H1 (cell line): ENCODE data around the gene FMO4. TPM values are rescaled to one million over a fixed set of nuclear protein-coding genes. Genes with fewer than 3 reads are reported as not detected.

Experiments used
- CTCF ChIA-PET: fragments of 300-600 bp; sonication (Branson Sonifier 250); formaldehyde crosslinking; loops from one replicate; lab custom pipeline; 2021; ENCODE audit not compliant: partially characterized antibody; lab: Charles Lee
- POLR2A ChIA-PET: fragments of 300-600 bp; sonication (Branson Sonifier 250); formaldehyde crosslinking; loops from one replicate; lab custom pipeline; 2021; ENCODE audit warnings: inconsistent platforms; ENCODE audit not compliant: partially characterized antibody; lab: Charles Lee
- DNase-seq, 2 experiments: peaks; one replicate each; pipeline versions ENCODE4 v3.0.0 to v3.0.0-alpha.2; 2010 to 2022; ENCODE audit warnings: low spot score in 2 of 2, low read depth in 1 of 2, mixed read lengths in 1 of 2
- FAIRE-seq: peaks from 2 replicates; lab custom pipeline; 2011; peaks lifted over from hg19 to GRCh38; lab: Jason Lieb, UNC
- H2AFZ ChIP-seq: 2 replicates; pipeline ENCODE4 v1.8.1; 2012; ENCODE audit warnings: low read length, inconsistent platforms
- H2AK5ac ChIP-seq: 2 replicates; pipeline ENCODE4 v1.6.1; 2013; ENCODE audit warnings: low read depth, low read length
- H2BK120ac ChIP-seq: replicated peaks from 2 replicates; pipeline ENCODE3; 2013; ENCODE audit warnings: low read depth, low read length, inconsistent platforms
- H2BK12ac ChIP-seq: 2 replicates; pipeline ENCODE4 v1.6.1; 2013; ENCODE audit warnings: low read depth, low read length
- H2BK15ac ChIP-seq: 2 replicates; pipeline ENCODE4 v1.6.1; 2013; ENCODE audit warnings: low read length
- H2BK20ac ChIP-seq: 2 replicates; pipeline ENCODE4 v1.6.1; 2013; ENCODE audit warnings: low read length
- H2BK5ac ChIP-seq: 2 replicates; pipeline ENCODE4 v1.6.1; 2013; ENCODE audit warnings: low read depth, low read length
- H3K14ac ChIP-seq: 2 replicates; pipeline ENCODE4 v1.6.1; 2013; ENCODE audit warnings: inconsistent platforms; ENCODE audit not compliant: insufficient read length
- H3K18ac ChIP-seq: 2 replicates; pipeline ENCODE4 v1.6.1; 2013; ENCODE audit warnings: low read length; ENCODE audit errors: extremely low read depth
- H3K23ac ChIP-seq: 2 replicates; pipeline ENCODE4 v1.6.1; 2013; ENCODE audit warnings: inconsistent platforms; ENCODE audit not compliant: insufficient read length
- H3K23me2 ChIP-seq: 2 replicates; pipeline ENCODE4 v1.6.1; 2013; ENCODE audit warnings: low read depth, low read length
- H3K27ac ChIP-seq: 2 replicates; pipeline ENCODE4 v1.6.1; 2011; ENCODE audit warnings: low read depth, low read length, inconsistent platforms
- H3K27me3 ChIP-seq, 4 experiments: replicated peaks in 1 of 4; 1 replicate in 1 of 4; 2 replicates in 3 of 4; pipeline versions ENCODE4 v1.6.1 to v1.8.1; 2011 to 2013; ENCODE audit warnings: low read length in 3 of 4, mild to moderate bottlenecking in 3 of 4, inconsistent platforms in 2 of 4, mixed read lengths in 2 of 4, moderate library complexity in 1 of 4; ENCODE audit not compliant: control insufficient read depth in 3 of 4, insufficient read depth in 3 of 4; ENCODE audit errors: extremely low read depth in 1 of 4
- H3K36me3 ChIP-seq, 4 experiments: 2 replicates each; pipeline versions ENCODE4 v1.6.1 to v1.8.1; 2011 to 2013; ENCODE audit warnings: mild to moderate bottlenecking in 4 of 4, low read length in 3 of 4, moderate library complexity in 2 of 4, control low read depth in 1 of 4, inconsistent platforms in 1 of 4; ENCODE audit not compliant: insufficient read depth in 4 of 4, control insufficient read depth in 2 of 4
- H3K4ac ChIP-seq: replicated peaks from 2 replicates; pipeline ENCODE3; 2013; ENCODE audit warnings: low read length, low read depth, mixed read lengths, inconsistent platforms; ENCODE audit not compliant: insufficient read length
- H3K4me1 ChIP-seq, 4 experiments: replicated peaks in 1 of 4; 1 replicate in 1 of 4; 2 replicates in 3 of 4; pipeline versions ENCODE4 v1.6.1 to v1.8.1; 2011 to 2013; ENCODE audit warnings: low read length in 3 of 4, inconsistent platforms in 2 of 4, mixed read lengths in 1 of 4; ENCODE audit not compliant: insufficient read depth in 4 of 4, control insufficient read depth in 3 of 4
- H3K4me2 ChIP-seq, 2 experiments: 2 replicates each; pipeline versions ENCODE4 v1.6.1 to v1.8.1; 2011 to 2013; ENCODE audit warnings: low read depth in 2 of 2, low read length in 2 of 2, control low read depth in 1 of 2, inconsistent platforms in 1 of 2, mild to moderate bottlenecking in 1 of 2; ENCODE audit not compliant: insufficient read depth in 1 of 2
- H3K4me3 ChIP-seq, 4 experiments: fragments of 200-600, 300-600 bp in 1 of 4; sonication (generic), shearing (Covaris generic), sonication (Bioruptor Twin) in 1 of 4; 2 replicates each; pipeline versions ENCODE4 v1.5.1 to v1.8.1; 2011 to 2016; ENCODE audit warnings: low read length in 4 of 4, low read depth in 3 of 4, control low read depth in 2 of 4, inconsistent platforms in 2 of 4, mild to moderate bottlenecking in 2 of 4, mixed read lengths in 1 of 4, moderate library complexity in 1 of 4; ENCODE audit not compliant: insufficient read depth in 2 of 4; ENCODE audit errors: extremely low read depth in 1 of 4
- H3K56ac ChIP-seq: replicated peaks from 2 replicates; pipeline ENCODE3; 2013; ENCODE audit warnings: low read depth, mild to moderate bottlenecking, mixed read lengths, low read length, inconsistent platforms; ENCODE audit not compliant: insufficient read length
- H3K79me1 ChIP-seq: 2 replicates; pipeline ENCODE4 v1.6.1; 2013; ENCODE audit warnings: low read depth, low read length, control low read depth
- H3K79me2 ChIP-seq, 2 experiments: 2 replicates each; pipeline versions ENCODE4 v1.6.1 to v1.8.1; 2012 to 2013; ENCODE audit warnings: low read length in 2 of 2, mild to moderate bottlenecking in 2 of 2, inconsistent platforms in 1 of 2; ENCODE audit not compliant: insufficient read depth in 2 of 2, control insufficient read depth in 1 of 2
- H3K9ac ChIP-seq, 4 experiments: replicated peaks in 1 of 4; 1 replicate in 1 of 4; 2 replicates in 3 of 4; pipeline versions ENCODE4 v1.6.1 to v1.8.1; 2011 to 2013; ENCODE audit warnings: low read depth in 3 of 4, low read length in 3 of 4, control low read depth in 2 of 4, mild to moderate bottlenecking in 2 of 4, moderate library complexity in 2 of 4, inconsistent platforms in 1 of 4; ENCODE audit errors: extremely low read depth in 1 of 4
- H3K9me3 ChIP-seq, 2 experiments: 2 replicates each; pipeline versions ENCODE4 v1.6.1 to v1.8.1; 2012 to 2013; ENCODE audit warnings: mild to moderate bottlenecking in 2 of 2, moderate library complexity in 2 of 2, control low read depth in 1 of 2, inconsistent platforms in 1 of 2, low read depth in 1 of 2, low read length in 1 of 2, mixed read lengths in 1 of 2; ENCODE audit not compliant: insufficient read depth in 2 of 2
- H4K20me1 ChIP-seq, 2 experiments: replicated peaks in 1 of 2; 2 replicates each; pipeline versions ENCODE3 to v1.8.1; 2011 to 2013; ENCODE audit warnings: inconsistent platforms in 2 of 2, low read length in 2 of 2, mild to moderate bottlenecking in 1 of 2; ENCODE audit not compliant: insufficient read depth in 2 of 2, control insufficient read depth in 1 of 2
- H4K5ac ChIP-seq: 2 replicates; pipeline ENCODE4 v1.6.1; 2013; ENCODE audit warnings: low read length, low read depth, mixed read lengths, inconsistent platforms; ENCODE audit not compliant: insufficient read length
- H4K8ac ChIP-seq: 2 replicates; pipeline ENCODE4 v1.8.0; 2013; ENCODE audit warnings: mild to moderate bottlenecking, moderate library complexity, low read length, inconsistent platforms; ENCODE audit not compliant: insufficient read depth; ENCODE audit errors: extremely low read depth
- H4K91ac ChIP-seq: replicated peaks from 2 replicates; pipeline ENCODE3; 2013; ENCODE audit warnings: low read length, mixed read lengths, inconsistent platforms; ENCODE audit not compliant: insufficient read length
- ATF3 ChIP-seq: IDR thresholded peaks from 2 replicates; pipeline ENCODE4 v1.6.1; 2011; ENCODE audit warnings: low read depth, mild to moderate bottlenecking, low read length; ENCODE audit not compliant: insufficient read depth
- BRCA1 ChIP-seq: IDR thresholded peaks from 2 replicates; pipeline ENCODE4 v1.6.1; 2012; ENCODE audit warnings: low read depth, low read length, improper control_type of control experiment
- SP4 ChIP-seq: IDR thresholded peaks from 2 replicates; pipeline ENCODE4 v1.6.1; 2012; ENCODE audit warnings: low read length, inconsistent platforms
- YY1 ChIP-seq: IDR thresholded peaks from 2 replicates; pipeline ENCODE4 v1.6.1; 2011; ENCODE audit warnings: low read depth, mild to moderate bottlenecking, low read length
- ZNF274 ChIP-seq: IDR thresholded peaks from 2 replicates; pipeline ENCODE4 v1.7.0; 2012; ENCODE audit warnings: low read length, borderline replicate concordance; ENCODE audit errors: extremely low read depth
- WGBS, 2 experiments: shearing (Covaris generic) in 1 of 2; methylation state at CpG; one replicate each; pipeline versions ENCODE4 v1.1.6 to v1.1.7; 2013 to 2015; ENCODE audit warnings: low lambda C conversion rate in 2 of 2, mixed read lengths in 2 of 2, inconsistent platforms in 1 of 2, low coverage in 1 of 2, missing lambda C conversion rate in 1 of 2; ENCODE audit not compliant: insufficient replicate concordance in 2 of 2, insufficient coverage in 1 of 2, insufficient read length in 1 of 2; ENCODE audit errors: extremely low coverage in 1 of 2, missing lambda C conversion rate in 1 of 2; 5-methylcytosine and 5-hydroxymethylcytosine counted together
- polyA plus RNA-seq, 7 experiments: library from polyadenylated mRNA; depleted of rRNA in 3 of 7; stranded (reverse) in 5 of 7; unstranded in 2 of 7; fragments of >200 nt in 5 of 7; fragments of 200-250 nt in 2 of 7; gene quantifications; 1 replicate in 5 of 7; 2 replicates in 1 of 7; 4 replicates in 1 of 7; pipeline versions ENCODE4 v1.2.1 to v1.2.3, GENCODE V29; 2011 to 2013; ENCODE audit warnings: missing spikeins in 2 of 7, mixed read lengths in 2 of 7
- total RNA-seq: library from RNA; stranded (reverse); fragmentation: NEBNext Ultra II Directional; extraction: Animal tissue kit (Norgen Biotek cat#: 25700); gene quantifications from 2 replicates; pipeline ENCODE4 v1.2.1, GENCODE V29; 2021

The FMO4 gene
- total and polyA plus RNA-seq, 2 of the 8 experiments (the other 6 are each of a cell fraction or from before 2014, with no cell fraction given) = 1.5 to 2.3 TPM

DNA sequence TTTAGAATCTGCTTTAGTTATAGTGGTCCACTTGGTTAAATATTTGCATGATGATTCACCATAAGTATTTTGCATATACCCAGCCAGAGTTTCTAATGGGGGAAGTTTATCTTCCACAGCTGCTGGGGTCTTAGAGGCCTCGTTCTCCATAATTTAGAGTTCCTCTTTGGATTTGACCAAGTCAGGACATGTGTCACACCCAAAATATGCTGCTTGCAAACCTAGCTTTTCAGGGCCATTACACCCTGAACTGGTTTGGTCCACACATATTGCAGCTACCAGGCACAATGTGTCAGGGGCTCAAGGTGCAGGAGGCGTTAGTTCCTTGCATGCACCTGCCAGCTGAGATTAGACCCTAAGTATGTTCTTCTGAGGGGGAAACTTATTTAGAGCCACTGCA is 17.1 kb upstream of the FMO4 start:
- peak overlapping the region; percentile 99; the same call in 1 of the 2 replicates for H2BK20ac ChIP-seq
- no peaks in the 10 kb centered on the region for H3K79me1 ChIP-seq
- no peaks in the 10 kb centered on the region for H3K9me3 ChIP-seq
- peak overlapping the region; percentile 66 for H3K4ac ChIP-seq
- no peak overlapping the region for H3K56ac ChIP-seq
- no peak overlapping the region for H4K8ac ChIP-seq
- H3K18ac ChIP-seq = peak overlapping the region; percentile 85
- 79% methylated on average over 2 of the region's 2 CpGs; no CpG with 5 or more reads in 1 of the 2 experiments for WGBS, 2 experiments
- no peak overlapping the region for H3K23ac ChIP-seq
- H2BK120ac ChIP-seq = peak overlapping the region; percentile 99
- H2BK15ac ChIP-seq = peak overlapping the region; percentile 40; the same call in 1 of the 2 replicates
- H3K4me1 ChIP-seq = peaks cover 5 to 30% (median 16%) of the 10 kb centered on the region in 4 experiments; a peak in 6 of 7 replicates
- H3K14ac ChIP-seq = no peak overlapping the region
- H3K27me3 ChIP-seq = no peaks in the 10 kb centered on the region
- no peak overlapping the region for H2AFZ ChIP-seq
- H2BK12ac ChIP-seq = peak overlapping the region; percentile 96; the same call in 1 of the 2 replicates
- DNase-seq (no peak), FAIRE-seq (no peak)
- ChIA-PET POLR2A (interaction anchor here (0.6 to 2.8 kb wide), 4 partner anchors 11 to 445 kb away, joined by 3 to 20 read pairs (median 8); partner anchors contain the start of genes FMO4 and VAMP4), CTCF (interaction anchor here (0.9 to 6.0 kb wide), 6 partner anchors 10 to 330 kb away, joined by 3 to 45 read pairs (median 4); partner anchors contain the start of gene FMO4)
- H2AK5ac ChIP-seq = peak overlapping the region; percentile 91; the same call in 1 of the 2 replicates
- no peaks in the 10 kb centered on the region for H3K36me3 ChIP-seq
- H4K20me1 ChIP-seq = no peaks in the 10 kb centered on the region
- H4K91ac ChIP-seq = peak overlapping the region; percentile 96
- no peaks in the 10 kb centered on the region for H3K79me2 ChIP-seq
- H3K9ac ChIP-seq = no peak overlapping the region
- peak overlapping the region; percentile 98; the same call in 1 of the 2 replicates for H2BK5ac ChIP-seq
- peak overlapping the region; percentile 38 for H4K5ac ChIP-seq
- 0 out of 2 replicates have a peak overlapping the region, but pooled peaks have one; percentile 21 for H3K27ac ChIP-seq
- no peaks in the 10 kb centered on the region for H3K23me2 ChIP-seq
- peak overlapping the region in 1 of 2 experiments; percentile 40; a peak in 1 of 4 replicates for H3K4me2 ChIP-seq
- no peak overlapping the region for H3K4me3 ChIP-seq
- TF ChIP-seq ATF3 = no peak
- no peak for TF ChIP-seq ZNF274
- TF ChIP-seq YY1 = no peak
- no peak for TF ChIP-seq BRCA1
- TF ChIP-seq SP4 = no peak
